ENCODE data around the gene AKAIN1.

Gene AKAIN1

GRCh38 chr18:5159080-5159479 lies 38.0 kb downstream of the AKAIN1 start:
- no peak for DNase-seq (ENCODE audit: low spot score)

- DNase-seq (ENCODE audit: low spot score) = no peak
These were observed 38.5 kb downstream of the AKAIN1 start for GRCh38 chr18:5158587-5158986.

GRCh38 chr18:5158172-5158571 lies 38.9 kb downstream of the AKAIN1 start:
- no peak for DNase-seq (ENCODE audit: low spot score)

- DNase-seq (ENCODE audit: low spot score) = no peak
These were observed 41.2 kb downstream of the AKAIN1 start for GRCh38 chr18:5155907-5156287.

GRCh38 chr18:5155218-5155906 lies 41.7 kb downstream of the AKAIN1 start:
- DNase-seq (ENCODE audit: low spot score) = no peak

- DNase-seq (ENCODE audit: low spot score) = peak; percentile 29
These were observed 44.6 kb downstream of the AKAIN1 start for GRCh38 chr18:5152343-5153020.

- no peak for DNase-seq (ENCODE audit: low spot score)
These were observed 46.2 kb downstream of the AKAIN1 start for GRCh38 chr18:5150894-5151293.

- DNase-seq (ENCODE audit: low spot score) = no peak
These were observed 51.0 kb downstream of the AKAIN1 start for GRCh38 chr18:5146093-5146492.

- DNase-seq (ENCODE audit: low spot score) = no peak
These were observed 51.8 kb downstream of the AKAIN1 start for GRCh38 chr18:5145168-5145825.

GRCh38 chr18:5144629-5145028 lies 52.4 kb downstream of the AKAIN1 start:
- no peak for DNase-seq (ENCODE audit: low spot score)

- no peak for DNase-seq (ENCODE audit: low spot score)
These were observed 54.2 kb downstream of the AKAIN1 start for GRCh38 chr18:5142859-5143258.

GRCh38 chr18:5142131-5142530 lies 54.9 kb downstream of the AKAIN1 start:
- no peak for DNase-seq (ENCODE audit: low spot score)

- DNase-seq (ENCODE audit: low spot score) = no peak
These were observed 59.8 kb downstream of the AKAIN1 start for GRCh38 chr18:5137261-5137660.

- no peak for DNase-seq (ENCODE audit: low spot score)
These were observed 64.1 kb downstream of the AKAIN1 start for GRCh38 chr18:5132987-5133386.

GRCh38 chr18:5122272-5122671 lies 74.8 kb downstream of the AKAIN1 start:
- DNase-seq (ENCODE audit: low spot score) = no peak

- DNase-seq (ENCODE audit: low spot score) = no peak
These were observed 86.8 kb downstream of the AKAIN1 start for GRCh38 chr18:5110266-5110665.

GRCh38 chr18:5107988-5108387 lies 89.1 kb downstream of the AKAIN1 start:
- DNase-seq (ENCODE audit: low spot score) = no peak

- DNase-seq (ENCODE audit: low spot score) = no peak
These were observed 90.3 kb downstream of the AKAIN1 start for GRCh38 chr18:5106730-5107129.

- DNase-seq (ENCODE audit: low spot score) = peak; percentile 32
These were observed 92.8 kb downstream of the AKAIN1 start for GRCh38 chr18:5104246-5104645.

- no peak for DNase-seq (ENCODE audit: low spot score)
These were observed 93.4 kb downstream of the AKAIN1 start for GRCh38 chr18:5103693-5104092.

GRCh38 chr18:5103286-5103685 lies 93.8 kb downstream of the AKAIN1 start:
- no peak for DNase-seq (ENCODE audit: low spot score)

GRCh38 chr18:5097116-5097703 lies 99.8 kb downstream of the AKAIN1 start:
- DNase-seq (ENCODE audit: low spot score) = no peak

GRCh38 chr18:5095239-5095638 lies 101.8 kb downstream of the AKAIN1 start:
- DNase-seq (ENCODE audit: low spot score) = no peak
